Measurements from ENCODE around the gene MGAT3. TPM values are rescaled to one million over a fixed set of nuclear protein-coding genes. Genes with fewer than 3 reads are reported as not detected.

MGAT3 gene
- total and polyA plus RNA-seq, 9 of the 15 experiments (the other 6 are each of a cell fraction or from before 2014, with no cell fraction given): 0.10 to 11.5 (median 4.6) TPM

DNA sequence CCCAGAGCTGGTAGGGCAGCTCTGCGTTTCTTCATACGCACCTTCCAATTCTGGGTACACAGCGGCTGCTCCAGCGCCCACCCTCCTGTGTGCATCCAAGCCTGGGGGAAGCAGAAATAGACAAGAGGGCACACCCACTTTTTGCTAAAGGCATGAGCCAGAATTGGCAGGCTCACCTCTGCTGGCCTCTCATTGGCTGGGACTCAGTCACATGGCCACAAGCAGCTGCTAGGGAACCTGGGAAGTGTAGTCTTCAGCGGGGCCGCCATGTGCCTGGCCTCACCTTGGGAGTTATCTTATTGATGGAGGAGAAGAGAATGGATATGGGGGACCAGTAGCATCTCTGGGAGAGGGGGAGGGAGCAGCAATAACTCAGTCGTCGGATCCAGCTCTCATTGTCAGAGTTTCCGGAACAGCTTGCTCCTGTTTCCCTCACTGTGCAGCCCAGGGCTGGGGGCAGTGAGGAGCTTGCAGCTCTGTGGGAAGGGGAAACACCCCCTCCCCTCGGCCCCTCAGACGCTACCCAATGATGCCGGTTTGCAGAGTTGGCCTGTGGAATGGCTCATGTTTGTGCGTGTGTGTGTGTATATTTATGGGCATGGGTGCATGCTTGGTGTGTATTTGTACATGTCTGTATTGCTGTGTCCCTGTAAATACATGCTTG, 33.5 kb downstream of the MGAT3 start (continued):
- TF ChIP-seq, protein P1, sequence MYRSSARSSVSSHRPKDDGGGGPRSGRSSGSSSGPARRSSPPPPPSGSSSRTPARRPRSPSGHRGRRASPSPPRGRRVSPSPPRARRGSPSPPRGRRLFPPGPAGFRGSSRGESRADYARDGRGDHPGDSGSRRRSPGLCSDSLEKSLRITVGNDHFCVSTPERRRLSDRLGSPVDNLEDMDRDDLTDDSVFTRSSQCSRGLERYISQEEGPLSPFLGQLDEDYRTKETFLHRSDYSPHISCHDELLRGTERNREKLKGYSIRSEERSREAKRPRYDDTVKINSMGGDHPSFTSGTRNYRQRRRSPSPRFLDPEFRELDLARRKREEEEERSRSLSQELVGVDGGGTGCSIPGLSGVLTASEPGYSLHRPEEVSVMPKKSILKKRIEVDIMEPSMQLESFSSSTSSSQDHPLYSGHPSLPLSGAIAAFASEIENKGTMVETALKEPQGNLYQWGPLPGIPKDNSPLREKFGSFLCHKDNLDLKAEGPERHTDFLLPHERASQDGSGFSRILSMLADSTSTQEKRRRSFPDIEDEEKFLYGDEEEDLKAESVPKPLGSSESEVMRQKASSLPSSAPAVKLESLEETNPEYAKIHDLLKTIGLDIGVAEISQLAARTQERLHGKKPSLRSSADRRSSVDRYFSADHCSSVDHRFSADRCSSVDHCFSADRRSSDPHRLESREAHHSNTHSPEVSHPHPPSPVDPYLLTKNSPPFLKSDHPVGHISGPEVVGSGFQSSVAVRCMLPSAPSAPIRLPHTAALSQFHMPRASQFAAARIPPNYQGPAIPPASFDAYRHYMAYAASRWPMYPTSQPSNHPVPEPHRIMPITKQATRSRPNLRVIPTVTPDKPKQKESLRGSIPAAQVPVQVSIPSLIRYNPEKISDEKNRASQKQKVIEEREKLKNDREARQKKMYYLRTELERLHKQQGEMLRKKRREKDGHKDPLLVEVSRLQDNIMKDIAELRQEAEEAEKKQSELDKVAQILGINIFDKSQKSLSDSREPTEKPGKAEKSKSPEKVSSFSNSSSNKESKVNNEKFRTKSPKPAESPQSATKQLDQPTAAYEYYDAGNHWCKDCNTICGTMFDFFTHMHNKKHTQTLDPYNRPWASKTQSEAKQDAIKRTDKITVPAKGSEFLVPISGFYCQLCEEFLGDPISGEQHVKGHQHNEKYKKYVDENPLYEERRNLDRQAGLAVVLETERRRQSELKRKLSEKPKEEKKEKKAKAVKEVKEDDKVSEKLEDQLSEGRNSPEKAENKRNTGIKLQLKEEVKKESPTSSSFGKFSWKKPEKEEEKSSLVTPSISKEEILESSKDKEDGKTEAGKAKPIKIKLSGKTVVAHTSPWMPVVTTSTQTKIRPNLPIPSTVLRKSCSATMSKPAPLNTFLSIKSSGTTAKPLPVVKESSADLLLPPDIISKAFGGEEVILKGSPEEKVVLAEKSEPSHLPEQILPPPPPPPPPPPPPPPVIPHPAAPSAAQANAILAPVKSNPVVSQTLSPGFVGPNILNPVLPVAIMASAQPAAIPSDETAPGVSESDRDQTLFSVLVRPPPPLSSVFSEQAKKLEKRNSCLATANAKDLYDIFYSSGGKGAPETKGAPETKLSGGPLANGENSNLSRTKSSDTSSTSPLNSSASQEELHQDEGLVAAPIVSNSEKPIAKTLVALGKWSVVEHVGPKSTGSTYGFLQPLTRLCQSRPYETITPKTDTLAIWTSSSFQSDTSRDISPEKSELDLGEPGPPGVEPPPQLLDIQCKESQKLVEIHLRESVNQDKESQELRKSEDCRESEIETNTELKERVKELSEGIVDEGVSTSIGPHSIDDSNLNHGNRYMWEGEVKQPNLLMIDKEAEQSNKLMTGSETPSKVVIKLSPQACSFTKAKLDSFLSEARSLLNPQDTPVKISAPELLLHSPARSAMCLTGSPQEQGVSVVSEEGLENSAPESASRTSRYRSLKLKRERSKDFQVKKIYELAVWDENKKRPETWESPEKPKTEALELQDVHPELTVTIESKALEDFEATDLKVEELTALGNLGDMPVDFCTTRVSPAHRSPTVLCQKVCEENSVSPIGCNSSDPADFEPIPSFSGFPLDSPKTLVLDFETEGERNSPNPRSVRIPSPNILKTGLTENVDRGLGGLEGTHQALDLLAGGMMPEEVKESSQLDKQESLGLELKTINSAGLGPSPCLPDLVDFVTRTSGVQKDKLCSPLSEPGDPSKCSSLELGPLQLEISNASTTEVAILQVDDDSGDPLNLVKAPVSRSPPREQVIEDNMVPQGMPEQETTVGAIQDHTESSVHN (IDR thresholded peaks at IDR 0.05; ENCODE audit: borderline replicate concordance in 1 of 2, low read depth in 1 of 2): no peak
- no peak for TF ChIP-seq PYGO2 (tag; IDR thresholded peaks at IDR 0.05)
- 0 out of 4 replicates have a peak, but pooled peaks of 1 of the 2 experiments have one; percentile 32 for TF ChIP-seq NRF1 (conservative IDR thresholded peaks at IDR 0.05 in 1 of 2, IDR thresholded peaks at IDR 0.05 in 1 of 2)
- no peak for TF ChIP-seq ZNF551 (CRISPR knock-in tag; IDR thresholded peaks at IDR 0.05)
- TF ChIP-seq KLF13 (tag; IDR thresholded peaks at IDR 0.05; ENCODE audit: borderline replicate concordance, low read depth): peak; percentile 76; the same call in 1 of the 2 replicates
- TF ChIP-seq NCOA2 (IDR thresholded peaks at IDR 0.05; ENCODE audit: partially characterized antibody in 2 of 2): no peak
- TF ChIP-seq CBX5 (IDR thresholded peaks at IDR 0.05; ENCODE audit: borderline replicate concordance, low read depth): no peak
- no peak for TF ChIP-seq ZNF785 (CRISPR knock-in tag; IDR thresholded peaks at IDR 0.05)
- TF ChIP-seq SRSF3 (IDR thresholded peaks at IDR 0.05; ENCODE audit: insufficient read depth, low read length): no peak
- TF ChIP-seq, protein P2, sequence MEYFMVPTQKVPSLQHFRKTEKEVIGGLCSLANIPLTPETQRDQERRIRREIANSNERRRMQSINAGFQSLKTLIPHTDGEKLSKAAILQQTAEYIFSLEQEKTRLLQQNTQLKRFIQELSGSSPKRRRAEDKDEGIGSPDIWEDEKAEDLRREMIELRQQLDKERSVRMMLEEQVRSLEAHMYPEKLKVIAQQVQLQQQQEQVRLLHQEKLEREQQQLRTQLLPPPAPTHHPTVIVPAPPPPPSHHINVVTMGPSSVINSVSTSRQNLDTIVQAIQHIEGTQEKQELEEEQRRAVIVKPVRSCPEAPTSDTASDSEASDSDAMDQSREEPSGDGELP (CRISPR knock-in tag; IDR thresholded peaks at IDR 0.05; ENCODE audit: borderline replicate concordance): peak; percentile 69; the same call in 1 of the 2 replicates
- TF ChIP-seq, protein P3, sequence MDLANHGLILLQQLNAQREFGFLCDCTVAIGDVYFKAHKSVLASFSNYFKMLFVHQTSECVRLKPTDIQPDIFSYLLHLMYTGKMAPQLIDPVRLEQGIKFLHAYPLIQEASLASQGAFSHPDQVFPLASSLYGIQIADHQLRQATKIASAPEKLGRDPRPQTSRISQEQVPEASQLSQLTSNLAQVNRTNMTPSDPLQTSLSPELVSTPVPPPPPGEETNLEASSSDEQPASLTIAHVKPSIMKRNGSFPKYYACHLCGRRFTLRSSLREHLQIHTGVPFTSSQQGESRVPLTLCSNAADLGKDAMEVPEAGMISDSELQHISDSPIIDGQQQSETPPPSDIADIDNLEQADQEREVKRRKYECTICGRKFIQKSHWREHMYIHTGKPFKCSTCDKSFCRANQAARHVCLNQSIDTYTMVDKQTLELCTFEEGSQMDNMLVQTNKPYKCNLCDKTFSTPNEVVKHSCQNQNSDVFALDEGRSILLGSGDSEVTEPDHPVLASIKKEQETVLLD (IDR thresholded peaks at IDR 0.05): no peak
- TF ChIP-seq TCF7 (IDR thresholded peaks at IDR 0.05; ENCODE audit: borderline replicate concordance): no peak
